Activated T-helper 1 cell treated with anti-CD3 and anti-CD28 coated beads, Interleukin-12 subunit alpha, Interleukin-12 subunit beta, Interleukin-2, Interleukin-4 antibody, amounts not matched to agents 30 ng/mL and 10 ng/mL and 1 ng/mL, durations not matched to agents 14 hours and 24 hours and 36 hours (primary cell): ENCODE data around the gene DNAH7. TPM values are rescaled to one million over a fixed set of nuclear protein-coding genes. Genes with fewer than 3 reads are reported as not detected.

Experiments used
- DNase-seq: peaks from one replicate; pipeline ENCODE4 v3.0.0; 2021; ENCODE audit warnings: low spot score
- H3K27ac Mint-ChIP-seq: one replicate; pipeline ENCODE4 v1.8.0; 2021; ENCODE audit warnings: mild to moderate bottlenecking, mixed read lengths
- H3K27me3 Mint-ChIP-seq: one replicate; pipeline ENCODE4 v1.8.0; 2022; ENCODE audit warnings: mild to moderate bottlenecking, moderate library complexity, mixed read lengths; ENCODE audit not compliant: insufficient read depth
- H3K36me3 Mint-ChIP-seq: one replicate; pipeline ENCODE4 v1.8.0; 2021; ENCODE audit warnings: low read depth, mixed read lengths
- H3K4me1 Mint-ChIP-seq: one replicate; pipeline ENCODE4 v1.8.0; 2021; ENCODE audit warnings: low read depth, mixed read lengths
- H3K4me3 Mint-ChIP-seq: one replicate; pipeline ENCODE4 v1.8.0; 2021; ENCODE audit warnings: mild to moderate bottlenecking, moderate library complexity, mixed read lengths
- H3K9me3 Mint-ChIP-seq: one replicate; pipeline ENCODE4 v1.8.0; 2021; ENCODE audit warnings: mixed read lengths
- intact Hi-C: fragments of 100-400 bp; cut with micrococcal nuclease; formaldehyde crosslinking; loops from one replicate; pipeline ENCODE4 v1.15.1; 2024
- total RNA-seq: library from RNA; stranded (reverse); gene quantifications from 2 replicates; pipeline ENCODE4 v1.2.3, GENCODE V29; 2022

Gene DNAH7
- total RNA-seq, 1 donor from 2014 or later, result not detected

GRCh38 chr2:195793881-195794280 lies 274.8 kb downstream of the DNAH7 start:
- intact Hi-C loops, result no loop called here
- H3K4me1 Mint-ChIP-seq, result no peaks in the 10 kb centered on the region
- DNase-seq, result no peak

GRCh38 chr2:195782156-195782555 lies 286.5 kb downstream of the DNAH7 start:
- no peak for DNase-seq
- intact Hi-C loops, result no loop called here
- H3K27me3 Mint-ChIP-seq, result no peaks in the 10 kb centered on the region
- no peaks in the 10 kb centered on the region for H3K9me3 Mint-ChIP-seq
- H3K36me3 Mint-ChIP-seq, result no peaks in the 10 kb centered on the region
- H3K4me3 Mint-ChIP-seq, result no peak overlapping the region
- H3K4me1 Mint-ChIP-seq, result no peaks in the 10 kb centered on the region
- no peak overlapping the region for H3K27ac Mint-ChIP-seq

More at GRCh38 chr2:195793881-195794280, 274.8 kb downstream of the DNAH7 start:
- H3K36me3 Mint-ChIP-seq, result no peaks in the 10 kb centered on the region
- no peaks in the 10 kb centered on the region for H3K27me3 Mint-ChIP-seq
- no peak overlapping the region for H3K4me3 Mint-ChIP-seq
- H3K27ac Mint-ChIP-seq, result no peak overlapping the region
- H3K9me3 Mint-ChIP-seq, result peaks cover 12% of the 10 kb centered on the region

GRCh38 chr2:195779491-195779890 lies 289.1 kb downstream of the DNAH7 start:
- Mint-ChIP-seq H3K27me3 (no peaks in the 10 kb centered on the region), H3K4me1 (no peaks in the 10 kb centered on the region), H3K36me3 (no peaks in the 10 kb centered on the region), H3K4me3 (no peak overlapping the region), H3K27ac (no peak overlapping the region), H3K9me3 (no peaks in the 10 kb centered on the region)
- no peak for DNase-seq
- intact Hi-C loops, result no loop called here

GRCh38 chr2:195769975-195770374 lies 298.7 kb downstream of the DNAH7 start:
- peaks cover 8% of the 10 kb centered on the region for H3K9me3 Mint-ChIP-seq
- no peak for DNase-seq
- no peaks in the 10 kb centered on the region for H3K27me3 Mint-ChIP-seq
- H3K4me1 Mint-ChIP-seq, result no peaks in the 10 kb centered on the region
- intact Hi-C loops, result no loop called here
- no peaks in the 10 kb centered on the region for H3K36me3 Mint-ChIP-seq
- no peak overlapping the region for H3K27ac Mint-ChIP-seq
- no peak overlapping the region for H3K4me3 Mint-ChIP-seq

GRCh38 chr2:195768431-195768830 lies 300.2 kb downstream of the DNAH7 start:
- Mint-ChIP-seq H3K4me1 (no peaks in the 10 kb centered on the region), H3K4me3 (no peak overlapping the region), H3K27ac (no peak overlapping the region), H3K36me3 (no peaks in the 10 kb centered on the region), H3K9me3 (peaks cover 8% of the 10 kb centered on the region), H3K27me3 (no peaks in the 10 kb centered on the region)
- intact Hi-C loops, result no loop called here
- no peak for DNase-seq

GRCh38 chr2:195766691-195767090 lies 301.9 kb downstream of the DNAH7 start:
- no peak for DNase-seq
- H3K27ac Mint-ChIP-seq, result no peak overlapping the region
- intact Hi-C loops, result no loop called here
- no peaks in the 10 kb centered on the region for H3K4me1 Mint-ChIP-seq
- H3K36me3 Mint-ChIP-seq, result no peaks in the 10 kb centered on the region
- peaks cover 8% of the 10 kb centered on the region for H3K9me3 Mint-ChIP-seq
- no peak overlapping the region for H3K4me3 Mint-ChIP-seq
- H3K27me3 Mint-ChIP-seq, result no peaks in the 10 kb centered on the region

- Mint-ChIP-seq H3K4me3 (no peak overlapping the region), H3K36me3 (no peaks in the 10 kb centered on the region), H3K9me3 (peaks cover 14% of the 10 kb centered on the region), H3K27ac (no peak overlapping the region), H3K27me3 (no peaks in the 10 kb centered on the region), H3K4me1 (no peaks in the 10 kb centered on the region)
- intact Hi-C loops, result no loop called here
- DNase-seq, result no peak
These were observed 304.8 kb downstream of the DNAH7 start for GRCh38 chr2:195763866-195764265.

GRCh38 chr2:195759877-195760276 lies 308.8 kb downstream of the DNAH7 start:
- Mint-ChIP-seq H3K27me3 (no peaks in the 10 kb centered on the region), H3K4me1 (no peaks in the 10 kb centered on the region), H3K27ac (no peak overlapping the region), H3K36me3 (no peaks in the 10 kb centered on the region), H3K4me3 (no peak overlapping the region), H3K9me3 (peaks cover 6% of the 10 kb centered on the region)
- intact Hi-C loops, result no loop called here
- no peak for DNase-seq

GRCh38 chr2:195758846-195759245 lies 309.8 kb downstream of the DNAH7 start:
- peaks cover 2% of the 10 kb centered on the region for H3K27me3 Mint-ChIP-seq
- H3K27ac Mint-ChIP-seq, result no peak overlapping the region
- H3K36me3 Mint-ChIP-seq, result no peaks in the 10 kb centered on the region
- H3K4me3 Mint-ChIP-seq, result no peak overlapping the region
- DNase-seq, result no peak
- peaks cover 6% of the 10 kb centered on the region for H3K9me3 Mint-ChIP-seq
- no peaks in the 10 kb centered on the region for H3K4me1 Mint-ChIP-seq
- intact Hi-C loops, result no loop called here

- no peak overlapping the region for H3K4me3 Mint-ChIP-seq
- H3K27me3 Mint-ChIP-seq, result peaks cover 2% of the 10 kb centered on the region
- no peaks in the 10 kb centered on the region for H3K4me1 Mint-ChIP-seq
- DNase-seq, result no peak
- peaks cover 6% of the 10 kb centered on the region for H3K9me3 Mint-ChIP-seq
- intact Hi-C loops, result no loop called here
- H3K27ac Mint-ChIP-seq, result no peak overlapping the region
- no peaks in the 10 kb centered on the region for H3K36me3 Mint-ChIP-seq
These were observed 312.3 kb downstream of the DNAH7 start for GRCh38 chr2:195756218-195756942.

GRCh38 chr2:195741191-195741590 lies 327.4 kb downstream of the DNAH7 start:
- peaks cover 4% of the 10 kb centered on the region for H3K36me3 Mint-ChIP-seq
- intact Hi-C loops, result no loop called here
- H3K4me3 Mint-ChIP-seq, result no peak overlapping the region
- H3K9me3 Mint-ChIP-seq, result no peaks in the 10 kb centered on the region
- no peaks in the 10 kb centered on the region for H3K27me3 Mint-ChIP-seq
- DNase-seq, result no peak
- no peak overlapping the region for H3K27ac Mint-ChIP-seq
- no peaks in the 10 kb centered on the region for H3K4me1 Mint-ChIP-seq

GRCh38 chr2:195737511-195738325 lies 330.9 kb downstream of the DNAH7 start:
- Mint-ChIP-seq H3K27me3 (no peaks in the 10 kb centered on the region), H3K9me3 (no peaks in the 10 kb centered on the region), H3K36me3 (peaks cover 12% of the 10 kb centered on the region), H3K4me3 (no peak overlapping the region), H3K27ac (no peak overlapping the region), H3K4me1 (no peaks in the 10 kb centered on the region)
- intact Hi-C loops, result no loop called here
- DNase-seq, result no peak

GRCh38 chr2:195735347-195735746 lies 333.3 kb downstream of the DNAH7 start:
- H3K4me3 Mint-ChIP-seq, result no peak overlapping the region
- intact Hi-C loops, result no loop called here
- peaks cover 7% of the 10 kb centered on the region for H3K4me1 Mint-ChIP-seq
- no peak overlapping the region for H3K27ac Mint-ChIP-seq
- H3K36me3 Mint-ChIP-seq, result peaks cover 26% of the 10 kb centered on the region
- no peak for DNase-seq
- H3K27me3 Mint-ChIP-seq, result no peaks in the 10 kb centered on the region
- H3K9me3 Mint-ChIP-seq, result peaks cover 10% of the 10 kb centered on the region
